Gastrocnemius medialis (tissue), 4 donors: ENCODE measurements around the gene NDUFS8. TPM values are rescaled to one million over a fixed set of nuclear protein-coding genes. Genes with fewer than 3 reads are reported as not detected.

Experiments
- ATAC-seq, 2 donors: fragments of 150-250 bp; one replicate each; pipeline ENCODE4 v1.9.1; 2016
- DNase-seq, 2 donors: peaks; one replicate each; pipeline ENCODE4 v3.0.0-alpha.2; 2019
- H3K27ac ChIP-seq, 4 donors: fragments of 200-600 bp; sonication (generic); 1 replicate in 1 of 4; 2 replicates in 3 of 4; pipeline ENCODE4 v1.5.1; 2016 to 2018; ENCODE audit warnings: mild to moderate bottlenecking in 2 of 4, moderate library complexity in 1 of 4
- H3K27me3 ChIP-seq, 3 donors: fragments of 200-600 bp; sonication (generic) in 2 of 3; 1 replicate in 1 of 3; 2 replicates in 2 of 3; pipeline versions ENCODE4 v1.5.1 to v1.6.0; 2016 to 2019; ENCODE audit warnings: mild to moderate bottlenecking in 1 of 3, moderate library complexity in 1 of 3
- H3K36me3 ChIP-seq, 2 donors: fragments of 200-600 bp; sonication (generic) in 1 of 2; one replicate each; pipeline ENCODE4 v1.5.1; 2017 to 2018
- H3K4me1 ChIP-seq, 2 donors: fragments of 200-600 bp; sonication (generic) in 1 of 2; one replicate each; pipeline ENCODE4 v1.5.1; 2016 to 2017; ENCODE audit warnings: mild to moderate bottlenecking in 2 of 2
- H3K4me3 ChIP-seq, 4 donors: fragments of 200-600 bp; sonication (generic) in 3 of 4; 1 replicate in 1 of 4; 2 replicates in 3 of 4; pipeline ENCODE4 v1.5.1; 2016 to 2019; ENCODE audit warnings: mild to moderate bottlenecking in 2 of 4
- H3K9me3 ChIP-seq, 3 donors: fragments of 200-600 bp; sonication (generic) in 2 of 3; 1 replicate in 1 of 3; 2 replicates in 2 of 3; pipeline ENCODE4 v1.5.1; 2016 to 2019
- POLR2A ChIP-seq, 2 donors: fragments of 450-650 bp; IDR thresholded peaks; one replicate each; pipeline ENCODE4 v1.6.1; 2017; ENCODE audit warnings: antibody characterized with exemption in 2 of 2, mild to moderate bottlenecking in 2 of 2, moderate library complexity in 2 of 2
- in situ Hi-C, 4 donors: fragments of 200-750 bp; cut with MboI; loops; one replicate each; pipeline versions ENCODE4 v1.15.0 to v1.8.0; 2017; ENCODE audit warnings: low sequenced_read_pairs in 4 of 4
- intact Hi-C: fragments of 100-400 bp; cut with DNase I; formaldehyde crosslinking; loops from one replicate; pipeline ENCODE4 v1.15.1; 2023; ENCODE audit warnings: low total_unique reads
- total RNA-seq, 4 donors: library from RNA; depleted of rRNA; stranded (reverse); fragments of >200 nt; gene quantifications; one replicate each; pipeline versions ENCODE4 v1.1.0 to v1.2.3, GENCODE V29; 2016
- TF ChIP-seq, protein P1 (sequence below), 5 experiments: fragments of 450-650 bp in 3 of 5; fragments of 200-600 bp in 2 of 5; sonication (generic) in 2 of 5; IDR thresholded peaks in 4 of 5; conservative IDR thresholded peaks in 1 of 5; 1 replicate in 4 of 5; 2 replicates in 1 of 5; pipeline ENCODE4 v1.5.1; 2016 to 2019; ENCODE audit warnings: antibody characterized with exemption in 5 of 5, mild to moderate bottlenecking in 3 of 5, moderate library complexity in 3 of 5

Gene NDUFS8
- total RNA-seq, 4 donors from 2014 or later, result 242 to 432 (median 307) TPM

DNA sequence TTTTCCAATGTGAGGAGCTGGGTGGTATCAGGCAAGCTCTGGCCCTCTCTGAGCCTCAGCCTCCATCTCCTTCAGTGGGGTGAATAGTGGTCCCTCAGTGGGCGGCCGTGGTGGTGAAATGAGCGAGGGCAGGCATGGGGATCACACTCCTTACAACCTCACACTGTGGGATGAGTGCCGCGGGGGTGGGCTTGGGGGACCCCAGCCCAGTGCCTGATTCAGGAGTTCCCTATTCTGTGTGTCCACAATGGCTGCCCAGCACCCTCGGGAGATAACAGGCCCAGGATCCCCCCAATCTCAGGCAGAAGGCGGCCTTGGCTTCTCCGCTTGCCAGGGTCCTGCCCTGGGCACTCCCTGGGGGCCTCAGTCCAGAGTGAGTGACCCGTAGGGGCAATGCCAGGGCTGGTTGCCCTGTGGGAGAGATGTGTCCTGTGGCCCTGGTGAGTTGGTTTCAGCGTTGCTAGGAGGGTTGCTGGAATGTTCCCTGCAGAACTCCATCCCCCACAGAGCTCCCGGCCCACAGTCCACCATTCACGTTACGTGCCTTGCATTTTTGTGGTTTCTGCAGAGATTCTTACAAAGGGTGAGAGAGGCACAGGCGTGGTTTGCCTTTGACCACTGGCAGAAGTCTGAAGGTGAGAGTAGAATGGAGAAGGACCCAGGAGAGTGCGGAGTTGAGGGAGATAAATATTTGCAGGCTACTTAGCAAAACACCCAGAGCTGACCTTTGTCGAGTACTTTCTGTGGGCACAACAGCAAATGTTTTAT lies 17.5 kb upstream of the NDUFS8 start:
- Histone ChIP-seq H3K36me3 (no peaks in the 10 kb centered on the region), H3K9me3 (no peaks in the 10 kb centered on the region), H3K27me3 (no peaks in the 10 kb centered on the region), H3K27ac (no peak overlapping the region), H3K4me3 (no peak overlapping the region), H3K4me1 (peaks cover 7 to 18% of the 10 kb centered on the region in 2 donors)
- in situ Hi-C loops, result no loop called here
- DNase-seq (no peak), ATAC-seq (no peak)
- no peak for TF ChIP-seq POLR2A (IDR thresholded peaks at IDR 0.05)
- TF ChIP-seq, protein P1, sequence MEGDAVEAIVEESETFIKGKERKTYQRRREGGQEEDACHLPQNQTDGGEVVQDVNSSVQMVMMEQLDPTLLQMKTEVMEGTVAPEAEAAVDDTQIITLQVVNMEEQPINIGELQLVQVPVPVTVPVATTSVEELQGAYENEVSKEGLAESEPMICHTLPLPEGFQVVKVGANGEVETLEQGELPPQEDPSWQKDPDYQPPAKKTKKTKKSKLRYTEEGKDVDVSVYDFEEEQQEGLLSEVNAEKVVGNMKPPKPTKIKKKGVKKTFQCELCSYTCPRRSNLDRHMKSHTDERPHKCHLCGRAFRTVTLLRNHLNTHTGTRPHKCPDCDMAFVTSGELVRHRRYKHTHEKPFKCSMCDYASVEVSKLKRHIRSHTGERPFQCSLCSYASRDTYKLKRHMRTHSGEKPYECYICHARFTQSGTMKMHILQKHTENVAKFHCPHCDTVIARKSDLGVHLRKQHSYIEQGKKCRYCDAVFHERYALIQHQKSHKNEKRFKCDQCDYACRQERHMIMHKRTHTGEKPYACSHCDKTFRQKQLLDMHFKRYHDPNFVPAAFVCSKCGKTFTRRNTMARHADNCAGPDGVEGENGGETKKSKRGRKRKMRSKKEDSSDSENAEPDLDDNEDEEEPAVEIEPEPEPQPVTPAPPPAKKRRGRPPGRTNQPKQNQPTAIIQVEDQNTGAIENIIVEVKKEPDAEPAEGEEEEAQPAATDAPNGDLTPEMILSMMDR (IDR thresholded peaks at IDR 0.05 in 4 of 5, conservative IDR thresholded peaks at IDR 0.05 in 1 of 5), result no peak
- intact Hi-C loops, result no loop called here

DNA sequence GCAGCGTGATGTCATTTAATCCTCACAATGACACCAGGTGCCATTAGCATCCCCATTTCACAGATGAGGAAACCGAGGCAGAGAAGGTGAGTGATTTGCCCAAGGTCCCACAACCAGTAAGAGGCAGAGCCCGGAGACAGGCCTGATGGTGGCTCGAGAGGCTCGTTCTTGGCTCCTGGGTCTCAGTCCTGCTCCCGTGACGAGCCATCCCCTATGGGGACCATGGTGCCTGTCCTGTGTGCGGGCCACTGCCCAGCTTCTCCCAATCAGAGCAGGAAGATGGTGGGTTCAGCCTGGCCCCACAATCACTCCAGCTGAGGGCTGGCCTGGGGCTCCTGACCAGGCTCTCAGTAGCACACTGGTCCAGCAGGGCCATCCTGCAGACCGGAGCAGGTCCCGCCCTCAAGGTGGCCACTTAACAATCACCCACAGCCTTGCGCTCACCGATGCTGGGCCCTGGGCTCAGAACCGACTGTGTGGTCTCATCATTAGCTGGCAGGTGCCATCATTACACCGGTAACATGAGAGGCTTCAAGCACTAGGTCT lies 16.8 kb upstream of the NDUFS8 start:
- Histone ChIP-seq H3K4me1 (peaks cover 7 to 18% of the 10 kb centered on the region in 2 donors), H3K36me3 (no peaks in the 10 kb centered on the region), H3K27me3 (no peaks in the 10 kb centered on the region), H3K27ac (no peak overlapping the region), H3K9me3 (no peaks in the 10 kb centered on the region), H3K4me3 (no peak overlapping the region)
- intact Hi-C loops, result no loop called here
- in situ Hi-C loops, result no loop called here
- TF ChIP-seq, protein P1 (IDR thresholded peaks at IDR 0.05 in 4 of 5, conservative IDR thresholded peaks at IDR 0.05 in 1 of 5), result no peak
- no peak for TF ChIP-seq POLR2A (IDR thresholded peaks at IDR 0.05)
- DNase-seq (no peak), ATAC-seq (no peak)

DNA sequence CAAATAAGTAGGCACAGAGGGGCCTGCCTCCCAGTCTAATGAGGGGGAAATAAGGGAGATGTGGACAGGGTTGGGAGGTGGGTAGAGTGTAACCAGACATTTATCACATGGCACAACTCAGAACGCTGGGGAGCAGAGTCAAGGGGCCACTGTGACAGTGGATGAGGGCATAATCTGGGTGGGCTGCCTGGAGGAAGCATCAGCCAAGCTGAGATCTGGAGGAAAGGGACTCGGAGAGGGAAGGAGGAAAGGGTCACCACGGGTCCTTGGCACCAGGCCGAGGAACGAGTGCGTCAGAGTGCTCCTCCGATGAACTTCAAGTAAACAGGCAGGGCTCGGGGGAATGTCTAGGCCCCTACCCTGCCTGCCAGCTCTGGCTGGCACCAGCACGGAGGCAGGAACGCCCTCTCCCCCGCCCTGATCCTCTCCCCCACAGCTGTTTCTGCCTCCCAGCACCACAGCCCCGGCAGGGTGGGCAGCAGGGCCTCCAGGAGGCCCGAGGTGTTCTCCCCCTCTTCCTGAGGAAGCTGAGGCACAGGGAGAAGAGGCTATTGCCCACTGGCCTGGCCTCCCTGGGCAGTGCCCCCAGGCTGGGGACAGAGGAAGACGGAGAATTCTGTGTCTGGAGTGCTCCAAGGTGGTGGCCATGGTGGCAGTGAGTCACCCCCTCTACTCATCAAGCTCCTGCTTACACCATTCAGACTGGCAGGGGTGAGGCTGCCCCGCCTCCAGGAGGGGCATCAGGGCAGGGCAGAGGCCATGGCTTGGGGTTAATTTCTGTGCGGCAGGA lies 16.1 kb upstream of the NDUFS8 start:
- in situ Hi-C loops (no loop called here), intact Hi-C loops (no loop called here)
- ATAC-seq, result no peak
- Histone ChIP-seq H3K27me3 (no peaks in the 10 kb centered on the region), H3K9me3 (no peaks in the 10 kb centered on the region), H3K4me3 (no peak overlapping the region), H3K27ac (no peak overlapping the region), H3K36me3 (no peaks in the 10 kb centered on the region), H3K4me1 (peaks cover 7 to 18% of the 10 kb centered on the region in 2 donors)
- DNase-seq, result no peak
- TF ChIP-seq, protein P1 (IDR thresholded peaks at IDR 0.05 in 4 of 5, conservative IDR thresholded peaks at IDR 0.05 in 1 of 5), result no peak
- TF ChIP-seq POLR2A (IDR thresholded peaks at IDR 0.05), result no peak

DNA sequence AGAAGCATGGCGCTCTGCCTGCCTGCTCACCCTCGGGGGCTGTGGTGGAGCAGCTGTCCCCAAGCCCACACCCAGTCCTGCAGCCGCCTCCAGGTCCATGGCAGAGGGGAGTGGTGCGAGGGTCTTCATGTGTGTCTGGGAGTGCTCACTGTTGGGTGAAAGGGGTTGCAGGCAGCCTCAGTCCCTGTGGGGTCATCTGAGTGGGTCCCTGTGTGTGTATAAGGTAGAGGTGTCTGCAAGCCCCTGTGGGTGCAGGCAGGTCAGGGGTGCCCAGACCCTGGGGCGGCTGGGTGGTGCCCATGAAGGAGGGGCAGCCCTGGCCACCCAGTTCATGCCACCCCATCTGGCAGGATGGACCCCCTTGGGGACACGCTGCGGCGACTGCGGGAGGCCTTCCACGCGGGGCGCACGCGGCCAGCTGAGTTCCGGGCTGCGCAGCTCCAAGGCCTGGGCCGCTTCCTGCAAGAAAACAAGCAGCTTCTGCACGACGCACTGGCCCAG lies 15.5 kb upstream of the NDUFS8 start:
- no peak overlapping the region for H3K27ac ChIP-seq
- no peak overlapping the region for H3K4me3 ChIP-seq
- in situ Hi-C loops, result no loop called here
- peaks cover 6 to 13% of the 10 kb centered on the region in 2 donors for H3K4me1 ChIP-seq
- H3K9me3 ChIP-seq, result no peaks in the 10 kb centered on the region
- TF ChIP-seq POLR2A (IDR thresholded peaks at IDR 0.05), result no peak
- TF ChIP-seq, protein P1 (IDR thresholded peaks at IDR 0.05 in 4 of 5, conservative IDR thresholded peaks at IDR 0.05 in 1 of 5), result no peak
- H3K27me3 ChIP-seq, result no peaks in the 10 kb centered on the region
- ATAC-seq (no peak), DNase-seq (no peak)
- no peaks in the 10 kb centered on the region for H3K36me3 ChIP-seq
- intact Hi-C loops, result no loop called here
